Activated CD4-positive, alpha-beta T cell treated with anti-CD3 and anti-CD28 coated beads, Interleukin-2, amount 50 U/mL, for 1 hour (primary cell): Measurements from ENCODE around the gene OCA2.

Experiments
- DNase-seq: peaks from one replicate; pipeline ENCODE4 v3.0.0-alpha.2; 2020

Gene OCA2

DNA sequence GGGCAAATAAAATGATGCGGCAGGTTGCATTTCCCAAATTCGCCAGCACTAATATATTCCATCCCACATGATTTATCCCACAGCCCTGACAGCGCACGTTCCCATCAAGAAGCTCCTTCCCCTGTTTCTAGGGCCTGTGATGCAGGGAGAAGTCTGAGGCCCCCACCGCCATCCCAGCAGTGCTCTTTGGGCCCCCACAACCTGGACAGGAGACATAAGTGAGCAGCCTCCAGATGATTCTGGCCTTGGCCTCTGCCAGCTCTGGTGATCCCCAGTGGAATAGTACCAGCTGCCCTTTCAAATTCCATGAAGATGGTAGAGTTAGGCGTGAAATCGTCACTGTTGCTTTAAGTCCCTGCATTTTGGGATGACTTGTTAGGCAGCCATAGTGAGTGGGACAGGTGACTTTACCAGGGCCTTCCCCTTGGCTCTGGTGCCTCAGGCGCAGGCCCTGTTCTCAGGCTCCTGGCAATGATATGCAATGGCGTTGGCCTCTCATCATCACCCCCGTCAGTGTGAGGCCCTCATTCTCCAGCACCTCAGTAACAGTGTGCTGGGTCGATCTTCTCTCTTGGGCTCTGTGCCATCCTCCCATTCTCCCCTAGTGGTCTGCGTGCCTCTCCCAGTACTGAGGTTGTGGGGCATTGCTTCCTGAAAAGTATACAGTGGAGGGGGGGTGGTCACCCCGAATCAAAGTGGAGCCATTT is 263.7 kb downstream of the OCA2 start:
- no peak for DNase-seq

GRCh38 chr15:27834684-27835083 is 264.4 kb downstream of the OCA2 start:
- no peak for DNase-seq

DNA sequence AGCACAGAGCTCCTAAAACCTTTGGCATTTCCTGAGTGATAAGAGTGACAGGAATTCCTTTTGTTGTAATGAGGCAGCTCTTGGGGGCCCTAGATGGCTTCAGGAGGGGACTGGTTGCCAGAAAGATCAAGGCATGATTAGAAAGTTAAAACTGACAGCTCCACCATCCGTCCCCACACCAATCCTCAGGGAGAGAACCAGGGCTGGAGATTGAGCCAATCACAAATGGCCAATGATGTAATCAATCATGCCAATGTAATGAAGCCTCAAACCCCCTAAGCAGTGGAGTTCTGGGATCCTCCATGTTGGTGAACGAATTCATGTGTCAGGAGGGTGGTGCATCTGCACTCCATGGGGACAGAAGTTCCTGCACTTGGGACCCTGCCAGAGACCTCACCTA is 265.1 kb downstream of the OCA2 start:
- no peak for DNase-seq

DNA sequence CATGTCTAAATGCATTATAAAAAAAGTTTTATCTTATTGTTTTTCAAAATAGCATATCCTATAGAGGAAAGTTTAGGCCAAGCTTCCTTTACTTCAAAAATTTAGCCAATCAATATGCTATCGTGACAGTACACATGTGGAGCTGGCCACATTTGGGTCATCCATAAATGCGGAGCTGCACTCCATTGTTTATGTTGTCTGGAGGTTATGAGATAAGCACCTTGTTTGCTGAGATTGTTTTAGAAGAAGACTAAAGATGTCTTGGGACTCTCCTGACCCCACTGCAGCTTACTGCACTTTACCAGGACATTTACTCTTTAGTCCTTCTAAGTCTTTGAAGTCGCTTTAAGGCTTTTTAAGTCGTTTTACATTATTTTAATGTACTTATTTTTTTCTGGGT is 265.9 kb downstream of the OCA2 start:
- no peak for DNase-seq

GRCh38 chr15:27832237-27832596 is 266.9 kb downstream of the OCA2 start:
- no peak for DNase-seq

GRCh38 chr15:27831384-27832236 is 267.5 kb downstream of the OCA2 start:
- no peak for DNase-seq

DNA sequence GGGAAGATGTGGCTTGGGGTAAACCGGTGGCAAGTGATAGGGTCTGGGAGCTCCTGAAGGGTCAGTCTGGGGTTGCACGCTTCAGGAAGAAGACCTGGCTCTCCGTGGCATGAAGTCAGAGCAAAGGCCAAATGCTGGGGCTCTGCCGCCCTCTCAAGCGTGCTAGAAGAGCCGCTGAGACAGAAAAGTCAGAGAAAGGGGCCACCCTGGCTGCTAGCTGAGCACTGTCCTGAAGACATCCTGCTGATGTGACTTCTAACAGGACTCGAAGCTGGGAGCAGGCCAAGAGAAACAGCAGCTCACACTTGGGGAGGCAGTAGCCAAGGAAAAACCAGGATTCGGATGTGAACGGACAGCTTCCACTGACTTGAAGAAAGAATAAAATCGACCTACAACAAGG is 270.4 kb downstream of the OCA2 start:
- no peak for DNase-seq

DNA sequence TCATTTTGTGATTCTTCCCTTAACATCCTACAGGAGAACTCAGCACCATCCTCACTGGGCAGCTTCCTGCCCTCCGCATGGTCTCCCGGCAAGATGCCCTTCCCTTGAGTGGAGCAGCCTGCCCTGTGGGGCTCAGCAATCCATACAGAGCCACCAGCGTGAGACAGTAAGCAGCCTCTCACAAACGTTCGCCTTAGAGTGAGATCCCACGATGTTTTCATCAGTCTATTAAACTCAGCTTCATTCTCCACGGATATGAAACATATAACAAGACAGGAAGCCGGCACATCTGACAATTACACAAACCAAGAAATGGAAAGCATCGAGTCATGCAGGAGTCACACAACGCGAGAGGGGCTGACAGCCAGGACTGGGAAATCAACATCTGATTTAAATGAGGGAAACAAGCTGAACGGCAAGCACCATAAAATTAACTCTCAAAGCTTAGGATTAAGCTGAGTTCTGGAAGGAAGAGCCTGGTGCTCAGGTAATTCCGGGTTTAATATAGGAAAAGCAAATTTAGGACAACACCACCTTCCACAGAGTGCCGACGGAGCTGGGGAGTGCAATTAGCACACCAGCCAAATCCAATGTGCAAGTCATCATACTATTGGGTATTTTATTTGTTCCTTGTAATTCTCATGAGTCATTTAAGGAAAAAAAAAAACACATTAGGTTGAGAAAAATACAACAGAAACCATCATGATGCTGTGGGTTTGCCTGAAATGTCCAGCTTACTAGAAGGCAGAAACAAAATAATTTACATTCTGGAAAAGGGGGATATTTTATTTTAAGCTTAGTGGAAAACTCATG is 272.0 kb downstream of the OCA2 start:
- no peak for DNase-seq

GRCh38 chr15:27826411-27826810 is 272.7 kb downstream of the OCA2 start:
- no peak for DNase-seq

DNA sequence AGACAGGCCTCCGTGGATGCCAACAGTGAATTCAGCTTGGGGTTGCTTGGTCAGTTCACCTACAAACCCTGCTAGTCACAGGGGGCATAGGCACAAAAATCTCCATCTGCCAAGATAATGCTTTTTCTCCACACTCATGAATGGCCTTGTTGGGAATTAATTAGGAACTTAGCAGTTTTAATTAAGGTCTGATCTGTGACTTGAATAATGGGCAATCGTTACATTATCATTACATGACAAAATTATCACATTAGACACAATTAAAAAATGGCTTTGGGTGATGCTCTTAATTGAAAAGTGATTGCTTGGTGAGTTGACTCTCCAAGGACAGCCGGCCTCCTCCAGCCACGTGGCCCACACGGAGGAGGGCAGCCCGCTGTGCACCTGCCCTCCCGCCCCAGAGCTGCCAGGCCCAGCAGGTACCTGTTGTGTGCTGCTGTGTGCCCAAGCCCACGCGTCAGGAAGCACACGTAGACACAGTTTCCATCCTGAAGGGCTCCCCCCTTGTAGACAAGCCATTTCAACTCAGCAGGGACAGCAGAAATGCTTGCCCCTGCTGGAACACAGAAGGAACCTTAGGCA is 274.2 kb downstream of the OCA2 start:
- DNase-seq, result no peak

DNA sequence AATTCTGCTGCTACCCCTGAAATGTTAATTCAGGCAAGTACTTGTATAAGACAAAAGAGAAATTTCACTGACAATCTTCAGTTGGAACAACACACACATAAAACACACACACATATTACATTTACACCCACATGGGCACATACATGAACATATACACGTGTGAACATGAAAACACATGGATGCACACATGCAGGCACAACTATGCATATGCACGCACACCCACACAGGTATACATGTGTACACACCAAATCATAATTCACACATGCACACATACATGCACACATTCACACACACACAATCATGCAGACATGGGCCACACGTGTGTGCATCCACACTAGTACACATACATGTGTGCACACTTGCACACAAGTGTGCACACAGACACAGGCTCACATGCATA is 277.8 kb downstream of the OCA2 start:
- no peak for DNase-seq

DNA sequence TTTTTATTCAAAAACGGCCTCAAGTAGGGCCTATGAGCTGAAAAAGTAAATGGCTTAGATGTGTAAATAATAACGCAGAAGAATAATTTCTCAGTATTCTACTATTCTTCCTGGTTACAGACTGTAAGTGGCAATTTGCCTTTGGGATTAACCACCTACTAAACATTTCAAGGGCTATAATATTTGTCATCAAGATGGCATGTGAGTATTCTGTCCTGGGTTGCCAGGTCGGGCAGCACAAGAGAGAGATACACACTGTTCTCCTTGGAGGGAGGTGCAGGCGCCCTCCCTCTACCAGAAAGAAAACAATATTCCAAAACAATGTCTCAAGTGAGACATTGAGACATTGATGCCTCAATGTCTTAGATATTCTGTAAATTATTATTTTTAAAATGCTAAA is 278.4 kb downstream of the OCA2 start:
- no peak for DNase-seq

- DNase-seq, result no peak
Measured at GRCh38 chr15:27820232-27820631, 278.9 kb downstream of the OCA2 start.

DNA sequence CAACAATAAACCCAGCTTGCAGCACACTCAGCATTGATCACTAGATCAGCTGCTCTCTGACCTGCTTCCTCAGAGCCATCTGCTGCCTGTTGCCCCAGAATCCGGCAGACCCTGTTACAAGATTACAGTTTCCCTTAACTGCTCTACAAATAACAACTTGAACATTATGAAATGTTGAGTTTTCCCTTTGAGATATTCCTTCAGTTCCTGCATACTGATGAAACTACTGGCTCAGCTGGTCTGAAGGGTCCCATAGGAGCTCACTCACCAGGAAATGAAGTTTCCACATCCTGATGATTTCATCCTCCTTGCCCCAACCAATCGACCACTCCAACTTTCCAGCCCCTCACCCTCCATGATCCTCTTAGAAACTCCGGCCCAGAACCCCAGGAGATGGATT is 281.9 kb downstream of the OCA2 start:
- DNase-seq, result no peak

- no peak for DNase-seq
Measured at GRCh38 chr15:27816790-27817189, 282.3 kb downstream of the OCA2 start.

GRCh38 chr15:27815035-27815434 is 284.1 kb downstream of the OCA2 start:
- DNase-seq, result no peak

DNA sequence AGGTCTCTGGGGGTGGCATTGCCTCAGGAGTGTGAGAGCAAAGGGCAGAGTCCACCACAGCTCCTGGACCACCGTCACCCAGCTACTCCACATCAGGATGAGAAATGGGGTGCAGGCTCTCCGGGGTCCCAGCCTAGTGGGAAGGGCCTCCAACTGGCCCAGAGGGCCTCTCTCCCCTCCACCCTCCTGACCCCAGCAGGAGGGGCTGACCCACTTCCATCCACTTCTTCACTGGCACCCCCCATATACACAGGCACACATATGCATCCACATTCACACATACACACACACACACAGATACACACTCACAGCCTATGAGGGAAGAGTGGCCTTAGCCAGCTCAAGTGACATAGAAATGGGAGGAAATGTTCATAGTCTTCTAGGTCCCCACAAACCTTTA is 286.0 kb downstream of the OCA2 start:
- no peak for DNase-seq

GRCh38 chr15:27808182-27808581 is 290.9 kb downstream of the OCA2 start:
- no peak for DNase-seq

GRCh38 chr15:27807335-27807734 is 291.8 kb downstream of the OCA2 start:
- no peak for DNase-seq

DNA sequence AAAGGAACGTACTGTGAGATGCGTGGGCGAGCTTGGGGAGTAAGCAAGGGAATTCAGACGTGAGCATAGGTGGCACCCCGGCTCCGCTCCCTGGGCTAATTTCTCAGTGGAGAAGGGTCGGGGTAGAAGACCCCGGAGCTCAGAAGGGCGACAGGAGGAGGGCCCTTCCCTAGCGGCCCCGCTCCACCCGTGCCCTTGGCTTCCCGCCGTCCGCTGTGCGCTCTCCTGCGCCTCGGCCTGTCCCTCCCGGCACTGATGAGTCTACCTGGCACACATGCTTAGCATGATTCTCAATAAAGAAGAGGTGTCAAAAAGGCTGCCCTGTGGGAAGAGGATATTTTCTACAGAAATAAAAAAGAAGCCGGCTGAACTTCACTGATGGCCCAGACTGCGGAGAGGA is 292.7 kb downstream of the OCA2 start:
- DNase-seq, result no peak

DNA sequence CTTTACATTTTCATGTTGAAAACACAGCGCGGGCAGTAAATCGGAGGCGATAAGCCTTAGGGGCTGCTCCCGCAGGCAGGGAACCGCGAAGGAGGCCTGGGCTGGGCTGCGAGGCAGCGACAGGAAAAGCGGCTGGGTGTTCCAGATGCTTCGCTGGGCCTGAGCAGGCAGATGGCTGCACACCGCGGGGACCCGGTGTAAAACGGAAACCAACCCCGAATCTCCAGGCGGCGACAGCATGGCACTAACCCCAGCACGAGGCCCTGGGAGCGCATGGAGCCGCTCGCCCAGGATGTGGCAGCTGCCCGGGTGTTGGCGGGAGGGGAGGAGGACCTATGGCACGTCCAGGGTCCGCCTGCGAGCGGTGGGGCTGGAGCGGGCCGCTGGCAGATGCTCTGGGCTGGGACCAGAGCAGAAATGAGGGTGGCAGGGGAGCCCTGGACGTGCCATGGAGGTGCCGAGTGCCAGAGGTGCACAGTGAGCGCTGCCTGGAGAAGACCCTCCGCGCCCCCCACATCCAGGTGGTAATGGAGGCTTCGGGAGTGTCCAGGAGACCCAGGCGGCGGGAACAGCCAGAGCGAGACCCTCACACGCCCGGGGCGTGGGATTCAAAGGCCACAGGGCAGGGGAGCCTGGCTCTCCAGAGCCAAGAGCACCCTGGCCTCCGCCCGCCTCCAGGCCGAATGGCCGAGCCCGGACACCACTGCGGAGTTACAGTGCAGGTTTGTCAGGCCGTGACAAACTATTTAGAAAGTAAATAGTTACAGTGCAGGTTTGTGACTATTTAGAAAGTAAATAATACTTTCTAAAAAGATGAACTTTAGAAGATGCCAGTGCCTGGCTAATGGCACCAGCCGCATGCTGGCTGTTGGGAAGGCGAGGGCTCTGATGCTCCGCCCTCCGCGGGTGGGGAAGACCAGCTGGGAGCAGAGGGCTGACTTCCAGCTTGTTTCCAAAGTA is 293.6 kb downstream of the OCA2 start:
- DNase-seq, result no peak
